Left cardiac atrium (tissue), 4 donors: ENCODE data around the gene C2orf42. TPM values are rescaled to one million over a fixed set of nuclear protein-coding genes. Genes with fewer than 3 reads are reported as not detected.
"Not testable (repeated sequence)": the region's sequence is repeated elsewhere in the genome, so short reads cannot be mapped to it uniquely, and the experiment has no call there.

ENCODE experiments used
- ATAC-seq, 2 donors: fragments of 200-7000 bp; cut with Tn5 transposase; one replicate each; pipeline ENCODE4 v1.9.1; 2020; ENCODE audit warnings: mild to moderate bottlenecking in 2 of 2, moderate library complexity in 2 of 2
- DNase-seq: peaks from one replicate; pipeline ENCODE4 v3.0.0-alpha.2; 2020
- intact Hi-C, 2 donors: fragments of 100-400 bp; cut with DNase I; formaldehyde crosslinking; loops; one replicate each; pipeline versions ENCODE4 v1.14.1 to v1.15.1; 2022 to 2023
- long read RNA-seq: library from polyadenylated mRNA; unstranded; transcript quantifications from one replicate; pipeline ENCODE4 v2.0.0, GENCODE V29; 2021
- total RNA-seq, 2 donors: library from RNA; stranded (reverse); fragmentation: NEBNext Ultra II Directional; extraction: Animal tissue kit (Norgen Biotek cat#: 25700); gene quantifications; one replicate each; pipeline ENCODE4 v1.2.1, GENCODE V29; 2021
- donor health status: DM: no; HTN: yes; CAD: no.
- donor health status: DM: no; HTN: yes; CAD: no; lungs with severe emphysema.
- donor health status: DM: yes; HTN: yes; CAD: no.
- donor health status: Dilated cardiomyopathy.

C2orf42 gene
- 10 to 100 TPM; 10.9 to 14.4 TPM for total RNA-seq
- long read RNA-seq, partial matches to known transcripts = 0 of 1 reads
- long read RNA-seq, other reads (novel, unspliced or antisense) = 0 of 1 reads

DNA sequence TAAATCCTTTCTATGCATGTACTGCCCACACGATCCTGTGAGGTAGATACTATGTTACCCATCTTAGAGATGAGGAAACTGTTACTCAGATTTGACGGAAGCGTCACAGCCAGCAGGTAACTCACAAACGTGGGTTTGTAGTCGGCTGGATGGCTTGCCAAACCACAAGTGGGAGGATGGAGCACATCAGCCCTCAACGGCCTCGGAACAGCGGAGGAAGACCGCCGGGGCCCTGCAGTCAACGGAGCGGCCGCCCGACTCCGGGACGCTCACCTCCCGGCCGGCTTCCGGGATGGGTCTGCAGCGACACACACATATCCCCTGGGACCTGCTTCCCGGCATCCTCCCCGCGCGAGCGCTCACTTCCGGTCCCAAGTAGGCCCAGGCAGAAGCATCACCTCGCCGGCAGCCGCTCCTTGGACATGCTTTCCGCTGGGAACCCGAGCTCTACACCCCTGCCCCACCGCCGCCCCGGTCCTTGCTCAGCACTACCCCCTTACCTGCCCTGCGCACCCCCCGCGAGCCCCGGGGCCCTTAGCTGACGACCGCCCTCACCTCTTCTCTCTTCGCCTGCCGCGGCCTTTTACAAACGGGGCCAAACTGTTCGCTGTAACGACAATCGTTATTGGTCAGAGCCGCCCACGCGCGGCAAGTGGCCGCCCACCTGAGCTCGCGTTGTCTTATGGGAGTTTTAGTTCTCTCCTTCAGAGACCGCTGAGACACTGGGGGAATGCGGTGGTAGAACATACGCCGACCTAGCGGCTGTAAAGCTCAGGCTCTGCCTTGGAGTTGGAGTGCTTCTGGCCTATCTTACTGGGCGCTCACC, at the start of gene C2orf42:
Gene C2orf42, minus strand, starts transcription at position 602 of the 826 bp plus-strand sequence. CDS start 9,034 bp downstream, outside the sequence.
- intact Hi-C loops = no loop called here
- DNase-seq (peak; percentile 97), ATAC-seq (peak; percentile 98 to 99)

DNA sequence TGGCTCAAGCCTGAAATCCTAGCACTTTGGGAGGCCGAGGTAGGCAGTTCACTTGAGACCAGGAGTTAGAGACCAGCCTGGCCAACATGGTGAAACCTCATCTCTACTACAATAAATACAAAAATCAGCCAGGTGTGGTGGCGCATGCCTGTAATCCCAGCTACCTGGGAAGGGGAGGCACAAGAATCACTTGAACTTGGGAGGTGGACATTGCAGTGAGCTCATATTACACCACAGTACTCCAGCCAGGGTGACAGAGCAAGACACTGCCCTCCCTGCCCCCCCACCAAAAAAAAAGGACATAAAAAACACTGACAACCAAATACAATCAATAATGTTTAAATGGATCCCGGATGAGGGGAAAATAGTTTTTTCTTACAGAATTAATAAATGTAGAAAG, 49.8 kb upstream of the C2orf42 start:
- ATAC-seq (no peak), DNase-seq (no peak)
- intact Hi-C loops = loop anchor here in 1 of 2 donors (5.0 kb wide), 1 partner anchor 38 kb away; no protein-coding TSS in a partner anchor

DNA sequence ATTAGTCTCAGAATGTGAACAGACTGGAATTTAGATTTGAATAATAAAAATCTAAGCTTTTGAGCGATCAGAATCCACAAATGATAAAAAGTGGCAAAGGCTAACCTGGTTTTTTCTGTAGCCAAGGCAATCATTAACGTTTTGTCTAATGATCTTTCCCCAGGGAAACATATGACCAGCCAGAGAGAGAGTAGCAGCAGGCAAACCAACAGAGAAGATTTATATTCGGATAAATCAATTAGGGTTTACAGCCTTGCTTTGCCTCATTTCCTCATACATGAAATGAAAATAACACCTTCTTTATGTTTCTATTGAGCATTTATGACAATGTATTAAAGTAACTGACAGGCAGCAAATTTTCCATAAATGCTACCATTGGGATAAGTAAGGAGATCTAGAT, 43.1 kb upstream of the C2orf42 start:
- intact Hi-C loops = no loop called here
- no peak for DNase-seq
- ATAC-seq = no peak

DNA sequence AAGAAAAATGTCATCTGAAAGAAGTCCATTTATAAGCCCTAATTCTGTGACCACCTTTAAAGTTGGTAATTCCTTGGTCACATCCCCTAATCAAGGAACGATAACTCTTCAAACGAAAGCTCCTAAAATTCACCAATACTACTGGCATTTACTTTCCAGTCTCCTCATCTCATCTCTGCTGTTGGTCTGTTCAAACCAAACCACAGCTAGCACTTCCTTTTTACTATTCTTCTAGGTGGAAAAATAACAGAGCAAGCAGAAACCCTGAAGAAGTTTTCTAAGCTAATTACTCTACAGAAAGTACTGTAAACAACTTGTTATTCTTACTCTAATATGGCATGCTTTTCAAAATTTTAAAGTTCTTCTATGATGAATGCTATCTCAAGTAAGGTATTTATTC, 36.0 kb upstream of the C2orf42 start:
- intact Hi-C loops = no loop called here
- DNase-seq (no peak), ATAC-seq (no peak)

DNA sequence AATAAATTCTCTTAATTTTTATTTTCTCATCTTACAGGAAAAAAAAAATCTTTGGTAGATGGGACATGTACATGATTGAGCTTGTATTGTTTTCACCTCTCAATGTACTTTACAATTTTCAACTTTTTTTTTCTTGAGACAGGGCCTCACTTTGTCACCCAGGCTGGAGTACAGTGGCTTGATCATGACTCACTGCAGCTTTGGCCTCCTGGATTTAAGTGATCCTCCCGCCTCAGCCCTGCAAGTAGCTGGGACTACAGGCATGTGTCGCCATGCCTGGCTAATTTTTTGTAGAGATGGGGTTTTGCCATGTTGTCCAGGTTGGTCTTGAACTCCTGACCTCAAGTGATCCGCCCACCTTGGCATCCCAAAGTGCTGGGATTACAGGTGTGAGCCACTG, 32.5 kb upstream of the C2orf42 start:
- DNase-seq, ATAC-seq, intact Hi-C loops: not testable (repeated sequence)

DNA sequence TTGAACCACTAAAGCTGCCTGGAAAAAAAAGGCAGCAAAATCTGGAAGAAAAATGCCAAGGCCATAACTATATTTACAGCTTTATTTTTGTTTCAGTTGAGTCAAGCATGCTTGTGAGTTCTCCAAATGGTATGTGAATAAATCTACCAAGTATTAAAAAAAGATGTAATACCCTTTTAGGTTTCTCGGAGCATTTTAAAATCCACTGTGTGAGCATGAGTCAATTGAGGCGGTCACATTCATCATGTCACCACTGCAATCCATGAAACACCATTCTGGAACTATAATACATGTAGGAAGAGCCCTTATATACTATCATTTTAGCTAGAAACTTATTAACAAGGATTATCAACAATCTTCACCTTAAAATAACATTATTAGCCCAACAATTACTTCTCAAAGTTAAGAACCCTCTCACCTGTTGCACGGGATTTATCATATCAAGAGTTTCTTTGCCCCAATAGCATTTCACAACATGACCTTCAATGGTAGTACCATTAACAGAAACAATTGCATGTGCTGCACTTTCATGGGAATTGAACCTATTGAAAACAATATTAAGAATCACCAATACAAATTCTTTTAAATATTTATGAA, 24.2 kb upstream of the C2orf42 start:
- no peak for DNase-seq
- ATAC-seq = no peak
- intact Hi-C loops = no loop called here

DNA sequence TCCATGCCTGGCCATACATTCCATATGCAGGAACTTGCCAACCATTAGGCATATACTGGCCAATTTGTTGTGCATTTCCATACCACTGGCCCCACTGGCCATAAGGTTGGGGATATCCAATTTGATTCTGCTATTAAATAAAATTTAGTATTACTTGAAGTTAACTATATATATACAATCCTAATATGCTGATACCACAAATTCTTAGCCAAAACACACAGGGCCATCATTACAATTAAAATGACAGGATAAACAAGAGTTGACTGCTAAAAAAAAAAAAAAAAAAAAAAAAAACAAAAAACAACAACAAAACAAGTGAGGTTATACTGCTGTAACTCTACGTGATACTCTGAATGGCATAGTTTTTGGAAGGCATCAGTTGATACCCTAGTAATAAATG, 23.5 kb upstream of the C2orf42 start:
- intact Hi-C loops = no loop called here
- DNase-seq = no peak
- no peak for ATAC-seq

DNA sequence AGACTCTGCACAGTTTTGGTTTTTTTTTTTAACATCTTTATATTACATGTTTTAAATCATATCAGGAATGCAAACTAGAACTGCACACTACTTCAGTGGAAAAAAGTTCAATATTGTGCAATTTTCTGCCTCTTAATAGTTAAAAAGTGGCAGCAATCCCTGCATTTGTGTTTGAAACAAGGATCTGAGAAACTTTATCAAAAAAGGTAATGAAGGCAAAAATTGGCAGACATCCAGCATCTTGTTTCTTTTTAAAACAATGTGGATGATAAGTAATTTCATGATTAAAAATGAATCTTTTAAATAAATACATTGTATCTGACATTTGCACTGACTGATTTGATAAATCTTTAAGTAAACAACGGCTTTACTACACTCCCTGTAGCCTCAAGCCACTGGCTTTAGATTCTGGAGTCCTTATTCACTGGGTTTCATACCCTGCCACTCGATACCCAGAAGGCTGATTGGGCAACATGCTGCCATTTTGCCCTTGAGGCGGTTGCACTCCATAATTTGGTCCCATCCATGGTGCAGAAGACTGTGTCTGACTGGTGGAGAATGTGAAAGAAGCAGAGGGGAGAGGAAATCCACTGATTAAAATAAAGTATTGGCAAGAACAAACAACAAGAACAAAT, 21.6 kb upstream of the C2orf42 start:
- intact Hi-C loops = no loop called here
- DNase-seq (no peak), ATAC-seq (no peak)

DNA sequence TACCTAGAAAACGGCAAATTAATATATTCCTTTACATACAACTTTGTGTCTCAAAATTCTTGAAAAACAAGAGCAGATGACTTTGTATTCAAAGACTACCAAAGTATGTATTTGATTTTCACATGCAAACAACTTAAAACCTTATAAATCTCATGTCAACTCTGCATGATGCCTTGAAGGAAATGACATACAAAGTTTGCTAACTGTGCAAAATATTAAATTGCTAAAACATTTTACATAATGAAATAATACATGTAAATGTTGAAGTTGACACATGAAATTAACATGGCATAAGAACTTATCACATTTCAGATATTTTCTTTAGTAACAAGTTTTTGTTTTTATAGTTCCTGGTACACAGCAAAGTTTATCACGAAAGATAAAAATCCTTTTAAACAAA, 20.8 kb upstream of the C2orf42 start:
- intact Hi-C loops = no loop called here

DNA sequence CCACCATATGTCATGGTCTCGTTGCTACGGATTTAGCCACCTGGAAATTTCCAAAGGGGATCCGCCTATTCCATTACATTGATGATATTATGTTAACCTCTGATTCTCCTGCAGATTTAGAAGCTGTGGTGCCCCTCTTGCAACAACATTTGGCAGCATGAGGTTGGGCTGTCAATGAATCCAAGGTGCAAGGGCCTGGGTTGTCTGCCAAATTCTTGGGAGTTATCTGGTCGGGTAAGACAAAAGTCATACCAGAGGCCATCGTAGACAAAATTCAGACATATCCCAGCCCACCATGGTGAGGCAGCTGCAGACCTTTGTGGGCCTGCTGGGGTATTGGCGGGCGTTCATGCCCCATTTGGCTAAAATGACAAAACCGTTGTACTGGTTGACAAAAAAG, 13.6 kb upstream of the C2orf42 start:
- intact Hi-C loops = loop anchor here in 1 of 2 donors (5.0 kb wide), 1 partner anchor 38 kb away; no protein-coding TSS in a partner anchor
- ATAC-seq = no peak
- no peak for DNase-seq

More for the DNA sequence above, 20.8 kb upstream of the C2orf42 start:
- DNase-seq = no peak
- no peak for ATAC-seq

DNA sequence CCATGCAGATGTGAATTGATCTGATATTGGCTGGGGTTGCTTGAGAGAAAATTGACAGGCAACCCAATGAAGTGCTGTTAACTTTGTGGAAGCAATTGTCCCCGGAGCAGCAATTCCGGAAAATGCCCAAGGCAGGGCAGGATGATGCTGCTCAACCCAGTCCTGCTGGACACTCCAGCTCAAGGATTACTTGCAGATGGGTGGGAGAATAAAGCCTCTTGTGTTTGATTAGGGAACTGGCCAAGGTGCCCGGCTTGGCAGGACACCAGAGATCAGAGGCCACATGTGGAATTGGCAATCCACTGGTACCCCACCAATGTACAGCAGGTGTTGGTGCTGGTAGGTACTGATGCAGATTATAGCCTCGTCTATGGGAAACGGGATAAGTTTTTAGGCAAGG, 12.3 kb upstream of the C2orf42 start:
- ATAC-seq (no peak), DNase-seq (no peak)
- intact Hi-C loops = loop anchor here in 1 of 2 donors (5.0 kb wide), 1 partner anchor 39 kb away; no protein-coding TSS in a partner anchor

DNA sequence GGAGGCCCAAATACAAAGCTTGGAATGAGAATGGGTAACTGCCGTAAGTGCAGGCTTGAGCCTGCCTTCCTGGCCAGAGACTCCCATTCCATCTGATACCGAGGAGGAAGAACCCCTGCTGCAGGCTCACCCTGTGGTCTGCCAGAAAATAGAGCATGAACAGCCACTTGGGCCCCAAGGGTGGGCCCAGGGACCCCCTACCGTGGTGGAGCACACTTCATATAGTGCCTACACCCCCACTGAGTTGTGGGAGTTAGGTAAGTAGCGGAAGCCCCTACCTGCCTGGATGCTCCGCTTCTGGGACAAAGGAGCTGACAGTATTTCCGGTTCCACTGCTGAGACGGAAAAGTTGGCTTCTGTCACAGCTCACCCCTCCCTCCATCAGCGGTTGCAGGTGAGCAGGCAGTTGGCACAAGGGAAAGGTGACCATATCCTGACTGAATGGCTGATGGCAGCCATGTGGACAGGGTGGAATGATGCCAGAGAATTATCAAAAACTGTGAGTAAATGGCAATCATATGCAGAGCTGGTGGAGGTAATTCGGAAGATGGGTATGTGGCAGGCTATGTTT, 11.5 kb upstream of the C2orf42 start:
- intact Hi-C loops = loop anchor here in 1 of 2 donors (5.0 kb wide), 1 partner anchor 40 kb away; no protein-coding TSS in a partner anchor
- DNase-seq (no peak), ATAC-seq (no peak)

DNA sequence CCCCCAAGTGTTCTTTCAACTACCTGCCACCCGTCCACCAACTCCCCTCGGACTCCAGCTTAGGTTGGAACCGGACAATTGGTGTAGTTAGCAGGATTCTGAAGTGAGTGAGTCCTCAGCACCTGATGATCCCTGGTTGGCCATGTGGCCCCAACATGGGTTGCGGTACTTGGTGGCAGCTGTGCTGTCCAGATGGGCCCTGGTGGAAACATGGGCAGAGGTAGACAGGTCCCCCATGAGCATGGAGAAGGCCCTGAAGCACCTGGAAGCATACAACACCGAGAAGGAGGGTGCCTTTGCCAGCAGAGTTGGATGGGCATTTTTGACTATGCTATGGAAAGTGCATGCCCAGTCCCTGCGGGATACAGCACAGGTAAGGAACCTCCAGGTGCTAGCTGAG, 11.0 kb upstream of the C2orf42 start:
- no peak for ATAC-seq
- intact Hi-C loops = loop anchor here in 1 of 2 donors (5.0 kb wide), 1 partner anchor 40 kb away; no protein-coding TSS in a partner anchor
- DNase-seq = no peak

DNA sequence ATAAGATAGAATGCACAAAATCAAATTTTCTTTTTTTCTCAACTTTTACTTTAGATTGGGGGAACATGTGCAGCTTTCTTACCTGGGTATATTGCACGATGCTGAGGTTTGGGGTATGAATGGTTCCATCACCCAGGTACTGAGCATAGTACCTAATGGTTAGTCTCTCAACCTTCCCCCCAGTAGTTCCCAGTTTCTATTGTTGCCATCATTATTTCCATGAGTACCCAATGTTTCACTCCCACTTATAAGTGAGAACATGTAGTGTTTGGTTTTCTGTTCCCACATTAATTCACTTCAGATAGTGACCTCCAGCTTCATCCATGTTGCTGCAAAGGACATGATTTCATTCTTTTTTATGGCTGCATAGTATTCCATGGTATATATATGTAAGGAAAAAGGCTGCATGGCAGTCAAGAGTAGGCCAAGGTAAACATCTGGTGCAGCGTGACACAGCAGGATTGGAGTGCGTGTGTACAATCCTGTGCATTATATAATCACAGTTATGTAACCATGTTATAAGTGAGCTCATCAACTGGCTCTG, 10.5 kb upstream of the C2orf42 start:
- intact Hi-C loops = loop anchor here in 1 of 2 donors (5.0 kb wide), 1 partner anchor 41 kb away; no protein-coding TSS in a partner anchor
- no peak for DNase-seq
- ATAC-seq = no peak

DNA sequence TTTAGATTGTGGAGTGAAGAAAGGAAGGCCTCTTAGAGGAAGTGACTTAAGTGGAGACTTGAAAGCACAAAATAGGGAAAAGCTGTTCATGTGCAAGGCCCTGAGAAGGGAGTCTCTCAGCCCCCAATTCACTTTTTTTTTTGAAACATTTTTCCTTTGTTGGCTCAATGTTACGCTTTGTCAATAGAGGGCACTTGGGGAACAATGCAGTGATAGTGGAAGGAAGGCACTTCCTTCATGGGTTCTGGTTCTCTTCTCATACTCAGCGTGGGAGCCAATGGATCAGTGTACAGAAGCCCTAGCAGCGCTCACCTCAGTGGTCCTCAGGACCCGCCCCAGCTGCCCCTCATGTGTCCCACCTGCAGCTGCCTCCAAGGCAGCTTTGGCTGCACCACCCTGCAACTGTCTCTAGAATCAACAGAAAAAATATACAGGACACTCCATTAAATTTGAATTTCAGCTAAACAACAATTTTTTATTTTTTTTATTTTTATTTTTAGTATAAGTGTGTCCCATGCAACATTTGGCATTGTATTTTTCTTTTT, 8.6 kb upstream of the C2orf42 start:
- intact Hi-C loops = no loop called here
- DNase-seq = no peak
- ATAC-seq = no peak

DNA sequence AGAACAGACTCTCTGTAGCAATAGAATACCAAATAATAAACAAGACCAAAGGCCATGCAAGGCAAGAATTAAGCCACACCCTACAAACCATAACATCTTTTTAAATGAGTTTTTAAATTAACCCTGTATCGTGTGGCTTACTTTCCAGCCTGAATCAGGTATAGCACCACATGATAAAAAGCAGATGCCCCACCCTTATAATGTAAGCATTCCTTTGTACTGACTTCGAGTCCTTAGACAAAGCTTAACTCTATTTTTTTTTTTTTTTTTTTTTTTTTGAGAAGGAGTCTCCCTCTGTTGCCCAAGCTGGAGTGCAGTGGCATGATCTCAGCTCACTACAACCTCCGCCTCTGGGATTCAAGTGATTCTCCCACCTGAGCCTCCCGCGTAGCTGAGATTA, 1.7 kb upstream of the C2orf42 start:
- intact Hi-C loops = no loop called here
- no peak for ATAC-seq
- no peak for DNase-seq

DNA sequence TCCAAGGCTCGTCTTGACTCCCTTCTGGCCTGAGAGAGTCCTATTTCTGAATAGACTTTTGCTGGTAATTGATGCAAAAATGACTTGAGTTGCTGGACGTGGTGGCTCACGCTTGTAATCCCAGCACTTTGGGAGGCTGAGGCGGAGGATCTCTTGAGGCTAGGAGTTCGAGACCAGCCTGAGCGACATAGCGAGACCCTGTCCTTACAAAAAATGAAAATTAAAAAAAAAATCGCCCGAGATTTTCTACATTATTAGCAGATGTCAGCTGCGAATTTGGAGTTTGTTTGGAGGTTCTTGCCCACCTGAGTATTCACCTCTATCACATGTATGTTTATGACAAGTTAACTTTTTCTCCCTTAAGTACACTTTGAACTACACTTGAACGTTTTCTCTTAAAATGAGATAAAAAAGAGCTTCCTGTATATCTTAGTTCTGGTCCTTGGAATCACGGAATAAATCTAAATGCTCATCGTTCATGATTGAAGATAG, 471 bp upstream of the C2orf42 start:
- DNase-seq = no peak
- no peak for ATAC-seq
- intact Hi-C loops = no loop called here

DNA sequence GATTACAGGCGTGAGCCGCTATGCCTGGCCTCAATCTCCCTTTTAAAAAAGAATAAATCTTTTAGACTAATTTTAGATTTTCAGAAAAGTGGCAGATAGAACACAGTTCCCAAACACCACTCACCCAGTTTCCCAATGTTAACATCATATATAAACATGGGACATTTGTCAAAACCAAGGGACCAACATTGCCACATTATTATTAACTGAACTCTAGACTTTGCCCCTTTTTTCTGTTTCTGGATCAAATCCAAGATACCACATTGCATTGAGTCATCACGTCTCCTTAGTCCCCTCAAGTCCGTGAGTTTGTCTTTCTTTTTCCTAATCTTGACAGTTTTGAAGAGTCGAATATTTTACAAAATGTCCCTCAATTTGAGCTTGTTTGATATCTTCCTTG, 2.4 kb downstream of the C2orf42 start:
- intact Hi-C loops = no loop called here
- ATAC-seq = no peak
- no peak for DNase-seq

DNA sequence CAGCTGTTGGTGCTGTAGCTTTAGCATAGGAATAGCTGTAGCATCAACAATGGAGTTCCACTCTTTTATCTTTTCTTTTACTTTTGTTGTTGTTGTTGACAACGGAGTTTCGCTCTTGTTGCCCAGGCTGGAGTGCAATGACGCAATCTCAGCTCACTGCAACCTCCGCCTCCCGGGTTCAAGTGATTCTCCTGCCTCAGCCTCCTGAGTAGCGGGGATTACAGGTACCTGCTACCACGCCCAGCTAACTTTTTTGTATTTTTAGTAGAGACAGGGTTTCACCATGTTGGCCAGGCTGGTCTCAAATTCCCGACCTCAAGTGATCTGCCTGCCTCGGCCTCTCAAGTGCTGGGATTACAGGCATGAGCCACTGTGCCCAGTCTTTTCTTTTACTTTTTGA, 3.6 kb downstream of the C2orf42 start:
- DNase-seq, ATAC-seq, intact Hi-C loops: not testable (repeated sequence)
